NCI-H2107 treated with DMSO at 0.1 percent for 48 hours (cell line): ENCODE data around the gene IFFO2.

Source experiments
- DNase-seq: peaks from one replicate; lab custom pipeline; 2025; ENCODE audit not compliant: unreplicated experiment; lab: John Stamatoyannopoulos, UW

IFFO2 gene

DNA sequence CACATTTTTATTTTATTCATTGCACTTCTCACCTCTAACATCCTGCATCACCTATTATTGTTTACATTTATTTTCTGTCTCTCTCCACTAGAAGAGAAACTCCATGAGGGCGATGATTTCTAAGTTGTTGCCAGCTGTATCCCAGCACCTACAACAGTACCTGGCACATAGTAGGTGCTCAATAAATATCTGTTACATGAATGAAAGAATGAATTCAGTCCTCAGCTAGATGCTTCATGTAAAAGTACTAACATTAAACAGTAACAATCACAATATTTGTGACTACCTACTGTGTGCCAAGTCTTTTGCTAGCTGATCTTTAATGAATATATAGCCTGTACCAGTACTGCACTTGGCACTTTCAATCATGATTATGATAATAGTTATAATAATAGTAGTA, 100.0 kb downstream of the IFFO2 start:
- no peak for DNase-seq

GRCh38 chr1:18855573-18855972, 100.9 kb downstream of the IFFO2 start:
- DNase-seq: no peak

GRCh38 chr1:18854331-18855025, 102.0 kb downstream of the IFFO2 start:
- no peak for DNase-seq
